Neural progenitor cell (in vitro differentiated cells): ENCODE measurements around the gene BCAS3. TPM values are rescaled to one million over a fixed set of nuclear protein-coding genes. Genes with fewer than 3 reads are reported as not detected.

Experiments used
- DNase-seq: peaks from one replicate; pipeline ENCODE4 v3.0.0-alpha.2; 2016; ENCODE audit warnings: low spot score
- H2AFZ ChIP-seq: fragments of 200-600 bp; sonication (generic); replicated peaks from 2 replicates; pipeline ENCODE4 v1.6.1; 2016; ENCODE audit warnings: antibody characterized with exemption
- H3F3A ChIP-seq: fragments of 200-600 bp; sonication (generic); 2 replicates; pipeline ENCODE4 v1.6.1; 2016; ENCODE audit warnings: antibody characterized with exemption, low read depth
- H3K27ac ChIP-seq: fragments of 200-600 bp; sonication (generic); 2 replicates; pipeline ENCODE4 v1.5.1; 2016; ENCODE audit warnings: mild to moderate bottlenecking
- H3K27me3 ChIP-seq: fragments of 200-600 bp; sonication (generic); 2 replicates; pipeline ENCODE4 v1.6.1; 2016; ENCODE audit warnings: mild to moderate bottlenecking, moderate library complexity
- H3K36me3 ChIP-seq: fragments of 200-600 bp; sonication (generic); 2 replicates; pipeline ENCODE4 v1.5.1; 2016
- H3K4me1 ChIP-seq: fragments of 200-600 bp; sonication (generic); 2 replicates; pipeline ENCODE4 v1.6.1; 2016; ENCODE audit warnings: mixed run types
- H3K4me2 ChIP-seq: fragments of 200-600 bp; sonication (generic); 2 replicates; pipeline ENCODE4 v1.6.1; 2016
- H3K4me3 ChIP-seq: fragments of 200-600 bp; sonication (generic); 2 replicates; pipeline ENCODE4 v1.5.1; 2016
- H3K79me2 ChIP-seq: fragments of 200-600 bp; sonication (generic); 2 replicates; pipeline ENCODE4 v1.6.1; 2016; ENCODE audit warnings: low read depth
- H3K9ac ChIP-seq: fragments of 200-600 bp; sonication (generic); 2 replicates; pipeline ENCODE4 v1.6.1; 2016
- H3K9me3 ChIP-seq: fragments of 200-600 bp; sonication (generic); 2 replicates; pipeline ENCODE4 v1.5.1; 2016; ENCODE audit warnings: low read depth
- H4K20me1 ChIP-seq: fragments of 200-600 bp; sonication (generic); 2 replicates; pipeline ENCODE4 v1.6.1; 2016; ENCODE audit warnings: low read depth
- H3K27ac Mint-ChIP-seq: 3 replicates; pipeline ENCODE4 v1.8.0; 2021; ENCODE audit warnings: mixed read lengths
- H3K27me3 Mint-ChIP-seq: 2 replicates; pipeline ENCODE4 v1.8.0; 2022; ENCODE audit warnings: low read depth, mild to moderate bottlenecking, inconsistent platforms, moderate library complexity, mixed read lengths; ENCODE audit not compliant: insufficient read depth
- H3K36me3 Mint-ChIP-seq: 3 replicates; pipeline ENCODE4 v1.8.0; 2021; ENCODE audit warnings: mixed read lengths
- H3K4me1 Mint-ChIP-seq: 3 replicates; pipeline ENCODE4 v1.8.0; 2021; ENCODE audit warnings: mixed read lengths
- H3K4me3 Mint-ChIP-seq: 3 replicates; pipeline ENCODE4 v1.8.0; 2021; ENCODE audit warnings: mild to moderate bottlenecking, moderate library complexity, mixed read lengths
- H3K9me3 Mint-ChIP-seq: 3 replicates; pipeline ENCODE4 v1.8.0; 2020; ENCODE audit warnings: mixed read lengths
- CTCF ChIP-seq: fragments of 200-600 bp; sonication (generic); IDR thresholded peaks from 2 replicates; pipeline ENCODE4 v1.5.1; 2017; ENCODE audit warnings: antibody characterized with exemption, mild to moderate bottlenecking
- EZH2 ChIP-seq: fragments of 200-600 bp; sonication (generic); IDR thresholded peaks from 2 replicates; pipeline ENCODE4 v1.6.1; 2017; ENCODE audit warnings: antibody characterized with exemption, mild to moderate bottlenecking, moderate library complexity
- EZH2phosphoT487 ChIP-seq: fragments of 200-600 bp; sonication (generic); IDR thresholded peaks from 2 replicates; pipeline ENCODE4 v1.6.1; 2017; ENCODE audit warnings: antibody characterized with exemption
- total RNA-seq: library from RNA; depleted of rRNA; stranded (reverse); fragments of >200 nt; gene quantifications from 2 replicates; pipeline ENCODE4 v1.2.3, GENCODE V29; 2015; ENCODE audit warnings: low replicate concordance

BCAS3 gene
- total RNA-seq, 1 donor from 2014 or later = 60.9 TPM

GRCh38 chr17:61128661-61129115 is 451.0 kb downstream of the BCAS3 start:
- no peak overlapping the region for H3K4me3 ChIP-seq
- no peaks in the 10 kb centered on the region for H3K27me3 ChIP-seq
- Mint-ChIP-seq H3K27ac (no peak overlapping the region), H3K4me1 (no peaks in the 10 kb centered on the region), H3K4me3 (no peak overlapping the region), H3K27me3 (no peaks in the 10 kb centered on the region), H3K36me3 (no peaks in the 10 kb centered on the region), H3K9me3 (no peaks in the 10 kb centered on the region)
- no peaks in the 10 kb centered on the region for H3F3A ChIP-seq
- TF ChIP-seq EZH2 (no peak), CTCF (no peak), EZH2phosphoT487 (no peak)
- H3K9ac ChIP-seq = no peak overlapping the region
- no peak overlapping the region for H3K4me2 ChIP-seq
- no peak overlapping the region for H3K27ac ChIP-seq
- DNase-seq = no peak
- no peaks in the 10 kb centered on the region for H3K79me2 ChIP-seq
- H3K9me3 ChIP-seq = no peaks in the 10 kb centered on the region
- H2AFZ ChIP-seq = no peak overlapping the region
- H3K36me3 ChIP-seq = no peaks in the 10 kb centered on the region
- H3K4me1 ChIP-seq = no peaks in the 10 kb centered on the region
- H4K20me1 ChIP-seq = no peaks in the 10 kb centered on the region

GRCh38 chr17:61129267-61130254 is 451.9 kb downstream of the BCAS3 start:
- Mint-ChIP-seq H3K9me3 (no peaks in the 10 kb centered on the region), H3K4me3 (no peak overlapping the region), H3K36me3 (no peaks in the 10 kb centered on the region), H3K27ac (no peak overlapping the region), H3K4me1 (no peaks in the 10 kb centered on the region), H3K27me3 (no peaks in the 10 kb centered on the region)
- Histone ChIP-seq H3K36me3 (no peaks in the 10 kb centered on the region), H2AFZ (no peak overlapping the region), H3K27me3 (no peaks in the 10 kb centered on the region), H3F3A (no peaks in the 10 kb centered on the region), H3K9ac (no peak overlapping the region), H3K27ac (no peak overlapping the region), H3K4me2 (no peak overlapping the region), H4K20me1 (no peaks in the 10 kb centered on the region), H3K4me3 (no peak overlapping the region), H3K79me2 (no peaks in the 10 kb centered on the region), H3K4me1 (no peaks in the 10 kb centered on the region), H3K9me3 (no peaks in the 10 kb centered on the region)
- no peak for TF ChIP-seq CTCF
- no peak for TF ChIP-seq EZH2
- TF ChIP-seq EZH2phosphoT487 = no peak
- DNase-seq = no peak

GRCh38 chr17:61130330-61130729 is 452.7 kb downstream of the BCAS3 start:
- Mint-ChIP-seq H3K9me3 (no peaks in the 10 kb centered on the region), H3K4me1 (no peaks in the 10 kb centered on the region), H3K27me3 (no peaks in the 10 kb centered on the region), H3K4me3 (no peak overlapping the region), H3K27ac (no peak overlapping the region), H3K36me3 (no peaks in the 10 kb centered on the region)
- Histone ChIP-seq H3K4me3 (no peak overlapping the region), H3K79me2 (no peaks in the 10 kb centered on the region), H3K27ac (no peak overlapping the region), H3K9me3 (no peaks in the 10 kb centered on the region), H3K36me3 (no peaks in the 10 kb centered on the region), H3K4me2 (no peak overlapping the region), H3K4me1 (no peaks in the 10 kb centered on the region), H2AFZ (no peak overlapping the region), H3K9ac (no peak overlapping the region), H3K27me3 (no peaks in the 10 kb centered on the region), H3F3A (no peaks in the 10 kb centered on the region), H4K20me1 (no peaks in the 10 kb centered on the region)
- DNase-seq = no peak
- no peak for TF ChIP-seq CTCF
- TF ChIP-seq EZH2phosphoT487 = no peak
- TF ChIP-seq EZH2 = no peak
